Esophagus squamous epithelium (tissue), 4 donors: Measurements from ENCODE around the gene SLC39A3.

Source experiments
- CTCF ChIP-seq, 6 experiments: fragments of 450-650 bp in 4 of 6; fragments of 200-600 bp in 2 of 6; sonication (generic) in 2 of 6; IDR thresholded peaks; one replicate each; pipeline ENCODE4 v1.5.1; 2016 to 2019; ENCODE audit warnings: antibody characterized with exemption in 6 of 6, mild to moderate bottlenecking in 4 of 6, moderate library complexity in 4 of 6
- POLR2A ChIP-seq, 4 donors: fragments of 450-650 bp; IDR thresholded peaks; one replicate each; pipeline ENCODE4 v1.6.1; 2017; ENCODE audit warnings: antibody characterized with exemption in 4 of 4, mild to moderate bottlenecking in 4 of 4, moderate library complexity in 3 of 4

GRCh38 chr19:2767688-2768087 lies 27.9 kb upstream of the SLC39A3 start:
- TF ChIP-seq CTCF (IDR thresholded peaks at IDR 0.05) (no peak), POLR2A (IDR thresholded peaks at IDR 0.05) (no peak)
